Fibroblast of mammary gland (primary cell): ENCODE data around the gene HLF.

Experiments
- DNase-seq: peaks from one replicate; pipeline ENCODE4 v3.0.0-alpha.2; 2010; ENCODE audit warnings: low read depth
- H3K4me3 ChIP-seq: 2 replicates; pipeline ENCODE4 v1.5.1; 2011; ENCODE audit warnings: low read depth, mild to moderate bottlenecking, low read length, moderate library complexity; ENCODE audit not compliant: control insufficient read depth
- TF ChIP-seq, protein P1 (sequence below): conservative IDR thresholded peaks from 2 replicates; pipeline ENCODE4 v1.5.1; 2011; ENCODE audit warnings: low read depth, low read length, inconsistent platforms; ENCODE audit not compliant: control insufficient read depth, insufficient read depth

The HLF gene

DNA sequence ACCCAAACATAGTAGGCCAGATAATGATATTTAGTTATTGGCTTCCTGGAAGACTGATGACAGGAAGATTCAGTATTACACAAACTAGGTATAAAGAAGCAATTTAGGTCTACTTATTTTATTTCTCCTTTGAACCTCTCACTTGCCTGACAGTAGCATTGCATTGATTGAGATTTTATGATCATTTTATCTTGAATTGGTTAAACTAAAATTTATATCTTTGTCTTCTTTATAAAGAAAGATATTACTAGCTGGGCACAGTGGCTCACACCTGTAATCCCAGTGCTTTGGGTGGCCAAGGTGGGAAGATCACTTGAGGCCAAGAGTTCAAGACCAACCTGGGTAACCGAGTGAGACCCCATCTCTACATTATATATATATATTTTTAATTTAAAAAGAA, 14.4 kb downstream of the HLF start:
- DNase-seq: no peak
- TF ChIP-seq, protein P1, sequence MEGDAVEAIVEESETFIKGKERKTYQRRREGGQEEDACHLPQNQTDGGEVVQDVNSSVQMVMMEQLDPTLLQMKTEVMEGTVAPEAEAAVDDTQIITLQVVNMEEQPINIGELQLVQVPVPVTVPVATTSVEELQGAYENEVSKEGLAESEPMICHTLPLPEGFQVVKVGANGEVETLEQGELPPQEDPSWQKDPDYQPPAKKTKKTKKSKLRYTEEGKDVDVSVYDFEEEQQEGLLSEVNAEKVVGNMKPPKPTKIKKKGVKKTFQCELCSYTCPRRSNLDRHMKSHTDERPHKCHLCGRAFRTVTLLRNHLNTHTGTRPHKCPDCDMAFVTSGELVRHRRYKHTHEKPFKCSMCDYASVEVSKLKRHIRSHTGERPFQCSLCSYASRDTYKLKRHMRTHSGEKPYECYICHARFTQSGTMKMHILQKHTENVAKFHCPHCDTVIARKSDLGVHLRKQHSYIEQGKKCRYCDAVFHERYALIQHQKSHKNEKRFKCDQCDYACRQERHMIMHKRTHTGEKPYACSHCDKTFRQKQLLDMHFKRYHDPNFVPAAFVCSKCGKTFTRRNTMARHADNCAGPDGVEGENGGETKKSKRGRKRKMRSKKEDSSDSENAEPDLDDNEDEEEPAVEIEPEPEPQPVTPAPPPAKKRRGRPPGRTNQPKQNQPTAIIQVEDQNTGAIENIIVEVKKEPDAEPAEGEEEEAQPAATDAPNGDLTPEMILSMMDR: no peak
- no peak overlapping the region for H3K4me3 ChIP-seq

DNA sequence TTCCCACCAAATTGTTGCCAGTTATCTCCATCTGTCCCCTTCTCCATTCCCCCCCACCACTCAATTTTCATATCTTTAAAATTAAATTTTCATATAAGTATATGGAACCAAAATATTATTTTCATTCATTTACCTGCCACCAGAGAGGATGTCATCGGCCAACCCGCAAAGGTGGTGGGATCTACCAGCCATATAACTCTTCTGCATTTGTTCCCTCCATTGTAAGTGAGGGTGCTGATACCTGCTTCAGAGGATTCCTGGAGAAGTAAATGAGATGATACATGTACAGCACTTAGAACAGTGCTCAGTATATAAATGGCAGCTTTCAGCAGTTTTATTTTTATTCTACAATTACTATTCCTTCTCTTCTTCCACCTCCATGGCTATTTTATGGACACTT, 15.0 kb downstream of the HLF start:
- TF ChIP-seq, protein P1: no peak

GRCh38 chr17:55280212-55280611, 15.5 kb downstream of the HLF start:
- no peak for DNase-seq
- TF ChIP-seq, protein P1: no peak
- no peak overlapping the region for H3K4me3 ChIP-seq

More for the DNA sequence above, 15.0 kb downstream of the HLF start:
- no peak overlapping the region for H3K4me3 ChIP-seq
- no peak for DNase-seq

DNA sequence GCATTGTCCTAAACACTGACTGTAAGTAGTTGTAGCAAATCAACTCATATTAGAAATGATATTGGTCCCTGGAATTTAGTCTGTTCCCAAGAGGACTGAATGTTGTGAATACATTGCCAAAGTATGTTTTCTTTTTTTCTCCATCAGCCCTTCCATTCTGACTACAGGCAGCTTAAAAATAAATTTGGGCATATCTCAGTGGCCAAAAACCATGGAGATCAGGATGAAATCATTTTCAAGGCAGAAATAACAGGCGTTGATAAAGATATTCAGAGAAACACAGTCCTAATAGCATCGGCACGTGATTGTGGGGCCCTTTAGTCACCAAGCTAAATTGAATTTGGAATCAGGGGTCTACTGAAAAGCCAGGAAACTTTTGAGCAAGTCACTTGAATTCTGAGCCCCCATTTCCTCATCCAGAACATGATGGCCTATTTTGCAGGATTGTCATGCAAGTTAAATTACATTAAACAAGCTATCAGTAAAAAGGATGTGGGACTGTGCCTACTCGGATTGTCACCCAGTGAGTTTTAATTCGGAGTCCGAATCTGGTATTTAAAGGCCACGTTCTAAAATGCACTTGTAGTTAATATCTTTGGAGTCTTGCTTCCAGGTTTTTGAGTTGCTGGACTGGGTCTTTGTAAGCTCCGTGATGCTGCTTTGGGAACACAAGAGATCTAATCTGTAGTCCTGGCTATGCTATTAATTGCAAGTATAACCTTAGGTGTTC, 17.1 kb downstream of the HLF start:
- TF ChIP-seq, protein P1: no peak

DNA sequence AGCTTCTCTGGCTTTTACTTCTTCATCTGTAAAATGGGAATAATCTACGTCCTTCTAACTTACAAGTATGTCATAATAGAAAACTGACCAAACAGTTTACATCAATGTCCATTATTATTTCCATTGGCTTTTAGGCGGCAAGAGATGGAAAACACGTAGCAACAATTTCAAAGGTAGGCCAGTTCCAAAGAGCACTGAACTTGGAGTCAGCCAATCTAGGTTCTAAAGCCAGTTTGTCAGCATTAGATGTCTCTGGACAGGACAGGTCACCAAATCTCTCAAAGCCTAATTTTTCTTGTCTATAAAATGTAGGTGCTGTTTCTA, 17.6 kb downstream of the HLF start:
- H3K4me3 ChIP-seq: no peak overlapping the region
- no peak for DNase-seq
- TF ChIP-seq, protein P1: no peak

More for the DNA sequence above, 17.1 kb downstream of the HLF start:
- DNase-seq: no peak
- H3K4me3 ChIP-seq: no peak overlapping the region

GRCh38 chr17:55282741-55283140, 18.0 kb downstream of the HLF start:
- no peak overlapping the region for H3K4me3 ChIP-seq
- DNase-seq: no peak
- TF ChIP-seq, protein P1: no peak

GRCh38 chr17:55283256-55283965, 18.7 kb downstream of the HLF start:
- H3K4me3 ChIP-seq: no peak overlapping the region
- peak; percentile 22 for DNase-seq

More at GRCh38 chr17:55283256-55283965, 18.7 kb downstream of the HLF start:
- TF ChIP-seq, protein P1: no peak
